H9 (cell line): ENCODE data around the gene IMMP2L. TPM values are rescaled to one million over a fixed set of nuclear protein-coding genes. Genes with fewer than 3 reads are reported as not detected.

Source experiments
- DNase-seq: peaks from one replicate; pipeline ENCODE4 v3.0.0-alpha.2; 2017
- H2AFZ ChIP-seq: one replicate; pipeline ENCODE4 v1.6.1; 2013; ENCODE audit warnings: mild to moderate bottlenecking, low read length, control low read depth, moderate library complexity
- H2AK5ac ChIP-seq: 2 replicates; pipeline ENCODE4 v1.6.1; 2013; ENCODE audit warnings: low read length, control low read depth, mixed read lengths; ENCODE audit not compliant: insufficient read length
- H2BK120ac ChIP-seq: one replicate; pipeline ENCODE4 v1.6.1; 2013; ENCODE audit warnings: low read depth, mild to moderate bottlenecking, low read length, control low read depth, inconsistent platforms; ENCODE audit not compliant: poor library complexity, severe bottlenecking
- H2BK12ac ChIP-seq: 2 replicates; pipeline ENCODE4 v1.6.1; 2013; ENCODE audit warnings: low read length, control low read depth, mixed read lengths, low read depth; ENCODE audit not compliant: insufficient read length
- H2BK15ac ChIP-seq: 2 replicates; pipeline ENCODE4 v1.6.1; 2013; ENCODE audit warnings: low read depth, low read length, control low read depth
- H2BK20ac ChIP-seq: one replicate; pipeline ENCODE4 v1.6.1; 2013; ENCODE audit warnings: low read depth, mild to moderate bottlenecking, low read length, control low read depth, inconsistent platforms; ENCODE audit not compliant: poor library complexity, severe bottlenecking
- H2BK5ac ChIP-seq: 2 replicates; pipeline ENCODE4 v1.6.1; 2013; ENCODE audit warnings: low read length, control low read depth, mixed read lengths; ENCODE audit not compliant: insufficient read length
- H3K14ac ChIP-seq: 2 replicates; pipeline ENCODE4 v1.6.1; 2013; ENCODE audit warnings: low read length, control low read depth; ENCODE audit not compliant: insufficient read depth
- H3K18ac ChIP-seq: 2 replicates; pipeline ENCODE4 v1.6.1; 2013; ENCODE audit warnings: low read depth, mild to moderate bottlenecking, mixed read lengths, low read length, control low read depth; ENCODE audit not compliant: insufficient read length
- H3K23ac ChIP-seq: 2 replicates; pipeline ENCODE4 v1.6.1; 2013; ENCODE audit warnings: low read length, control low read depth, mixed read lengths, low read depth; ENCODE audit not compliant: insufficient read length
- H3K23me2 ChIP-seq: 2 replicates; pipeline ENCODE4 v1.6.1; 2013; ENCODE audit warnings: low read depth, mild to moderate bottlenecking, mixed read lengths, low read length, control low read depth; ENCODE audit not compliant: insufficient read length, poor library complexity, severe bottlenecking
- H3K27ac ChIP-seq: 2 replicates; pipeline ENCODE4 v1.5.1; 2013; ENCODE audit warnings: low read length, control low read depth, mixed read lengths, low read depth; ENCODE audit not compliant: insufficient read length
- H3K27me3 ChIP-seq: 2 replicates; pipeline ENCODE4 v1.6.1; 2013; ENCODE audit warnings: low read length, control low read depth, inconsistent platforms; ENCODE audit not compliant: insufficient read depth
- H3K4ac ChIP-seq: 2 replicates; pipeline ENCODE4 v1.6.1; 2013; ENCODE audit warnings: low read depth, mild to moderate bottlenecking, control low read depth, inconsistent platforms, low read length, moderate library complexity
- H3K4me1 ChIP-seq: 2 replicates; pipeline ENCODE4 v1.6.1; 2013; ENCODE audit warnings: low read length, control low read depth, inconsistent platforms; ENCODE audit not compliant: insufficient read depth
- H3K4me2 ChIP-seq: 2 replicates; pipeline ENCODE4 v1.6.1; 2013; ENCODE audit warnings: low read length, control low read depth, mixed read lengths; ENCODE audit not compliant: insufficient read length, insufficient read depth
- H3K56ac ChIP-seq: 2 replicates; pipeline ENCODE4 v1.6.1; 2013; ENCODE audit warnings: low read depth, mild to moderate bottlenecking, mixed read lengths, low read length, control low read depth; ENCODE audit not compliant: insufficient read length
- H3K79me1 ChIP-seq: 2 replicates; pipeline ENCODE4 v1.6.1; 2013; ENCODE audit warnings: low read depth, mild to moderate bottlenecking, moderate library complexity, low read length, control low read depth, inconsistent platforms; ENCODE audit not compliant: insufficient read depth, poor library complexity, severe bottlenecking
- H3K79me2 ChIP-seq: 2 replicates; pipeline ENCODE4 v1.6.1; 2013; ENCODE audit warnings: low read length, control low read depth, inconsistent platforms; ENCODE audit not compliant: insufficient read depth
- H3K9ac ChIP-seq: 2 replicates; pipeline ENCODE4 v1.6.1; 2013; ENCODE audit warnings: low read length, control low read depth, mixed read lengths; ENCODE audit not compliant: insufficient read length; ENCODE audit errors: extremely low read depth
- H3K9me3 ChIP-seq: one replicate; pipeline ENCODE4 v1.6.1; 2013; ENCODE audit warnings: low read depth, low read length, inconsistent platforms; ENCODE audit not compliant: control insufficient read depth
- H3T11ph ChIP-seq: one replicate; pipeline ENCODE4 v1.6.1; 2013; ENCODE audit warnings: mild to moderate bottlenecking, low read length, control low read depth, inconsistent platforms
- H4K20me1 ChIP-seq: one replicate; pipeline ENCODE4 v1.6.1; 2013; ENCODE audit not compliant: control insufficient read depth, insufficient read length, insufficient read depth
- H4K5ac ChIP-seq: 2 replicates; pipeline ENCODE4 v1.6.1; 2013; ENCODE audit warnings: low read depth, mild to moderate bottlenecking, mixed read lengths, low read length, control low read depth; ENCODE audit not compliant: insufficient read length
- H4K8ac ChIP-seq: replicated peaks from 2 replicates; pipeline ENCODE4 v1.6.1; 2013; ENCODE audit warnings: low read length, control low read depth, mixed read lengths, low read depth; ENCODE audit not compliant: insufficient read length
- H4K91ac ChIP-seq: 2 replicates; pipeline ENCODE4 v1.6.1; 2013; ENCODE audit warnings: low read depth, mild to moderate bottlenecking, moderate library complexity, mixed read lengths, low read length, control low read depth; ENCODE audit not compliant: insufficient read length
- H3K27ac Mint-ChIP-seq, 3 experiments: 2 replicates in 2 of 3; 3 replicates in 1 of 3; pipeline ENCODE4 v1.8.0; 2020 to 2021; ENCODE audit warnings: mixed read lengths in 3 of 3, mild to moderate bottlenecking in 1 of 3, moderate library complexity in 1 of 3
- H3K27me3 Mint-ChIP-seq: 2 replicates; pipeline ENCODE4 v1.8.0; 2021; ENCODE audit warnings: low read depth, mild to moderate bottlenecking, moderate library complexity, mixed read lengths
- H3K36me3 Mint-ChIP-seq, 3 experiments: 2 replicates in 2 of 3; 3 replicates in 1 of 3; pipeline ENCODE4 v1.8.0; 2020 to 2021; ENCODE audit warnings: low read depth in 3 of 3, mixed read lengths in 3 of 3; ENCODE audit not compliant: insufficient read depth in 1 of 3
- H3K4me1 Mint-ChIP-seq, 2 experiments: 2 replicates each; pipeline ENCODE4 v1.8.0; 2020; ENCODE audit warnings: mixed read lengths in 2 of 2
- H3K4me3 Mint-ChIP-seq, 2 experiments: 2 replicates in 1 of 2; 3 replicates in 1 of 2; pipeline ENCODE4 v1.8.0; 2020 to 2021; ENCODE audit warnings: mild to moderate bottlenecking in 2 of 2, mixed read lengths in 2 of 2, moderate library complexity in 1 of 2
- H3K9me3 Mint-ChIP-seq, 2 experiments: 2 replicates in 1 of 2; 3 replicates in 1 of 2; pipeline ENCODE4 v1.8.0; 2020; ENCODE audit warnings: mild to moderate bottlenecking in 2 of 2, mixed read lengths in 2 of 2, moderate library complexity in 1 of 2
- WGBS: extraction: QIAGEN DNeasy Blood & Tissue Kit; methylation state at CpG from one replicate; pipeline ENCODE4 v1.1.7; 2013; ENCODE audit warnings: missing lambda C conversion rate, low lambda C conversion rate, mixed read lengths; ENCODE audit not compliant: insufficient read length; ENCODE audit errors: extremely low coverage; 5-methylcytosine and 5-hydroxymethylcytosine counted together
- total RNA-seq: library from RNA; stranded (reverse); gene quantifications from 2 replicates; pipeline ENCODE4 v1.2.1, GENCODE V29; 2021
- TF ChIP-seq, protein P1 (sequence below): fragments of 200-600 bp; sonication (generic); conservative IDR thresholded peaks from 3 replicates; pipeline ENCODE4 v1.8.0; 2021; ENCODE audit warnings: antibody characterized with exemption, mild to moderate bottlenecking

The IMMP2L gene
- total RNA-seq, 1 experiment from 2014 or later, result 14.7 TPM

GRCh38 chr7:110888641-110889040 lies 673.7 kb downstream of the IMMP2L start:
- Mint-ChIP-seq H3K36me3 (no peaks in the 10 kb centered on the region), H3K27me3 (no peaks in the 10 kb centered on the region), H3K27ac (no peak overlapping the region), H3K4me1 (peaks cover 3 to 12% of the 10 kb centered on the region in 2 experiments), H3K9me3 (no peaks in the 10 kb centered on the region), H3K4me3 (no peak overlapping the region)
- WGBS, result no CpG with 5 or more reads among the region's 3 CpGs
- no peak overlapping the region for H2BK12ac ChIP-seq
- DNase-seq, result no peak
- no peak overlapping the region for H3K56ac ChIP-seq
- H2AK5ac ChIP-seq, result no peak overlapping the region
- H3K79me1 ChIP-seq, result no peaks in the 10 kb centered on the region
- no peak overlapping the region for H3K18ac ChIP-seq
- H4K8ac ChIP-seq, result no peak overlapping the region
- no peaks in the 10 kb centered on the region for H3K4me1 ChIP-seq
- no peak overlapping the region for H2BK120ac ChIP-seq
- no peak overlapping the region for H2BK15ac ChIP-seq
- no peak overlapping the region for H2BK5ac ChIP-seq
- no peaks in the 10 kb centered on the region for H3K23me2 ChIP-seq
- no peak overlapping the region for H2BK20ac ChIP-seq
- H3K79me2 ChIP-seq, result no peaks in the 10 kb centered on the region
- H3K9me3 ChIP-seq, result no peaks in the 10 kb centered on the region
- no peak overlapping the region for H2AFZ ChIP-seq
- no peak overlapping the region for H3T11ph ChIP-seq
- H4K20me1 ChIP-seq, result no peaks in the 10 kb centered on the region
- no peak overlapping the region for H3K14ac ChIP-seq
- H3K23ac ChIP-seq, result no peak overlapping the region
- H3K9ac ChIP-seq, result no peak overlapping the region
- no peak overlapping the region for H3K27ac ChIP-seq
- H3K4ac ChIP-seq, result no peak overlapping the region
- H3K27me3 ChIP-seq, result no peaks in the 10 kb centered on the region
- TF ChIP-seq, protein P1, sequence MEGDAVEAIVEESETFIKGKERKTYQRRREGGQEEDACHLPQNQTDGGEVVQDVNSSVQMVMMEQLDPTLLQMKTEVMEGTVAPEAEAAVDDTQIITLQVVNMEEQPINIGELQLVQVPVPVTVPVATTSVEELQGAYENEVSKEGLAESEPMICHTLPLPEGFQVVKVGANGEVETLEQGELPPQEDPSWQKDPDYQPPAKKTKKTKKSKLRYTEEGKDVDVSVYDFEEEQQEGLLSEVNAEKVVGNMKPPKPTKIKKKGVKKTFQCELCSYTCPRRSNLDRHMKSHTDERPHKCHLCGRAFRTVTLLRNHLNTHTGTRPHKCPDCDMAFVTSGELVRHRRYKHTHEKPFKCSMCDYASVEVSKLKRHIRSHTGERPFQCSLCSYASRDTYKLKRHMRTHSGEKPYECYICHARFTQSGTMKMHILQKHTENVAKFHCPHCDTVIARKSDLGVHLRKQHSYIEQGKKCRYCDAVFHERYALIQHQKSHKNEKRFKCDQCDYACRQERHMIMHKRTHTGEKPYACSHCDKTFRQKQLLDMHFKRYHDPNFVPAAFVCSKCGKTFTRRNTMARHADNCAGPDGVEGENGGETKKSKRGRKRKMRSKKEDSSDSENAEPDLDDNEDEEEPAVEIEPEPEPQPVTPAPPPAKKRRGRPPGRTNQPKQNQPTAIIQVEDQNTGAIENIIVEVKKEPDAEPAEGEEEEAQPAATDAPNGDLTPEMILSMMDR, result no peak
- H4K5ac ChIP-seq, result no peak overlapping the region
- no peak overlapping the region for H3K4me2 ChIP-seq
- no peak overlapping the region for H4K91ac ChIP-seq
